ENCODE data around the gene MAN1A1.

DNA sequence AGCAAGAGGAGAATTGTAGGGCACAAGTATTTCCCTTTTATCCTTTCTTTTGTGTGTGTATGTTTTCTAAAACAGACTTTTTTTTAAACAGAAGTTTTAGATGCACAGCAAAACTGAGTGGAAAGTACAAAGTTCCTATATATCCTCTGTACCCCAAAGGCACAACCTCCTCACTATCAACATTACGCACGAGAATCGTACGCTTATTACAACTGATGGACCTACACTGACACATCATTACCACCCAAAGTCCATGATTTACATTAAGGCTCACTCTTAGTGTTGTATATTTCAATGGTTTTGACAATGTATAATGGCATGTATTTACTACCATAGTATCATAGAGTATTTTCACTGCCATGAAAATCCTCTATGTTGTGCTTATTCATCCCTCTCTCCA is 32.6 kb downstream of the MAN1A1 start:
- TF ChIP-seq POLR2A (IDR thresholded peaks at IDR 0.05; ENCODE audit: low read length): no peak
- no peak for TF ChIP-seq GATA1 (IDR thresholded peaks at IDR 0.05; ENCODE audit: low read depth, low read length)

All from erythroblast (primary cell).